KOPT-K1 (cell line): Measurements from ENCODE around the gene CYSRT1.

ENCODE experiments used
- H3K27ac ChIP-seq: fragments of 200-600 bp; sonication (generic); 2 replicates; pipeline ENCODE4 v1.5.1; 2016; ENCODE audit warnings: antibody characterized with exemption, mild to moderate bottlenecking, low read depth, low read length; ENCODE audit not compliant: poor library complexity, severe bottlenecking
- H3K36me3 ChIP-seq: fragments of 200-600 bp; sonication (generic); 2 replicates; pipeline ENCODE4 v1.5.1; 2017; ENCODE audit warnings: antibody characterized with exemption, mild to moderate bottlenecking, low read length, moderate library complexity; ENCODE audit not compliant: insufficient read depth
- H3K9me3 ChIP-seq: fragments of 200-600 bp; sonication (generic); 2 replicates; pipeline ENCODE4 v1.5.1; 2017; ENCODE audit warnings: antibody characterized with exemption, low read length, mild to moderate bottlenecking; ENCODE audit not compliant: insufficient read depth, poor library complexity, severe bottlenecking

The CYSRT1 gene

DNA sequence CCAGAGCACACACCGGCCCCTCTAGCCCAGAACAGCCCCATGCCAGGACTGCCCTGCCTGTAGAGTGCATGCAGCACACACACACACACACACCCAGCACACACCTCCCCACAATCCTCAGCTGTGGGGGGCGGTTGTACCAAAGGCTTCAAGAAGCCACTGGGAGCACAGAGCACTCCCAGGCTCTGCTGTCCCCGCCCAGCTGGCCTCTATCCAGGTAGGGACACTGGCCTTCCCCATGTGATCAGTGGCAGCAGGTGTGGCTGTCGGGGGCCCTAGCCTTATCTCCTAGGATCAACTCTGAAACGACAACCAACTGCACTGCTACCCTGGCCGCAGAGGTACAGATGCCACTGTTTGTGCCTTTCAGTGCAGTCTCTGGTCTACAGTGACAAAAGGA lies 38.6 kb upstream of the CYSRT1 start:
- Histone ChIP-seq H3K36me3 (peaks cover 62% of the 10 kb centered on the region; the same call in 1 of the 2 replicates), H3K27ac (no peak overlapping the region), H3K9me3 (no peaks in the 10 kb centered on the region)

DNA sequence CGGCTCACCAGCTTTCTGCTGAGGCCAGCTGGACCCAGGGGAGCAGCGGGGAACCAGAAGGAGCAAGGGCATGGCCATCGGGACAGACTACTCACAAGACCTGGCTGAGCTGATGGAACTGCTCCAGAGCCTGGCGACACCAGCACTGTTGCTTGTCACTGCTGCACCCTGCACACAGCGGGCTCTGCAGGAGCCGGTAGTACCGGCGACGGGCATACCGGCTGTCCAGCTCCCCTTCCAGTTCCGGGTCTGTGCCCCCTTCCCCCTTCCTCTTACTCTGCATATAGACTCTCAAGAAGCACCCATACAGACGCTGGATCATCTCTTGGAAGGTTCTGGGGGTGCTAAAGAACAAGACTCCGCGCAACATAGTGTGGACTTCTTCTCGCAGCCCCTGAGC lies 37.6 kb upstream of the CYSRT1 start:
- Histone ChIP-seq H3K36me3 (peaks cover 61% of the 10 kb centered on the region; the same call in 1 of the 2 replicates), H3K9me3 (no peaks in the 10 kb centered on the region), H3K27ac (peak overlapping the region; percentile 91)

DNA sequence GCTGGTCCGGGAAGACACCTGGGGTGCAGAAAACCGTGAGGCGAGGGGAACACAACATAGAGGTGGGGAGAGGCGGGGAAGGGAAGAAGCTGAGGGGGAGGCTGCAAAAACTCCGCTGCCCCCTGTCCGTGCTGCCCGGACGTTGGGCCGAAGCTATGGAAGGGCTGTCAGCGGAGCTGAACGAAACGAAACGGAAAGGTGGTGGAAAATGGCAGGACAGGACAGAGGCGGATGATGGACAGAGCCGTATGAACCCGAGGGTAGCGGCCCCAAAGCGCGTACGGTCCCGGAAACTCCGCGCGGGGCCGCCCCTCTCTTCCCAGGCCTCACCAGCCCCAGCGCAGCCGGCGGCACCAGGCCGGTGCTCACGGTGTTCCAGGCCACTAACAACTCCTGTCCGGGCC lies 36.9 kb upstream of the CYSRT1 start:
- Histone ChIP-seq H3K27ac (peak overlapping the region; percentile 91), H3K9me3 (no peaks in the 10 kb centered on the region), H3K36me3 (peaks cover 54% of the 10 kb centered on the region; the same call in 1 of the 2 replicates)

DNA sequence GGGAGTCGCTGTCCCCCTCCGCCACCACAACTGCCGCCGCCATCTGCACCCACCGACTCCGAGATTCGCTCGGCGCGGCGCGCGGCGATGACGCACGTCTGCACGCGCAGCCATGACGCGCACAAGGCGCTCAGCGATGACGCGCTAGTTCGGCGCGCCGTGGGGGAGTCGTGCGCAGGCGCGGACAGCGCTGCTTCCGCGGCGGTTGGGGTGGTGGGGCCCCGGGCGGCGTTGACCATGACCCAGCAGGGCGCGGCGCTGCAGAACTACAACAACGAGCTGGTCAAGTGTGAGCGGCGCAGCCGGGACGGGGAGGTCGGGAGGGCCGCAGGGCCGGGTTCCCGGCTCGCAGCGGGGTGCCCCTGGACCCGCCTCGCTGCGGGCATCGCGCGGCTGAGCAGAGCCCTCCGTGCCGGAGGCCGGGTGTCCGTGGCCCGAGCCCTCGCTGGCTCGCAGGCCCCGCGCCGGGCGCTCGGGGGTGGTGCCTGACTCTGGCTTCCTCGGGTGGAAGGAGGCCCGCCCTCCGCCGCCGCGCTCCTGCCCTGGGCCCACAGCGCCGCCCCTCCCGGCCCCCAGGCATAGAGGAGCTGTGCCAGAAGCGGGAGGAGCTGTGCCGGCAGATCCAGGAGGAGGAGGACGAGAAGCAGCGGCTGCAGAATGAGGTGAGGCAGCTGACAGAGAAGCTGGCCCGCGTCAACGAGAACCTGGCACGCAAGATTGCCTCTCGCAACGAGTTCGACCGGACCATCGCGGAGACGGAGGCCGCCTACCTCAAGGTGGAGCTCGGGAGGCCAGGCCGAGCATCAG lies 36.3 kb upstream of the CYSRT1 start, which contains the start of the genes ANAPC2 and SSNA1:
Gene ANAPC2, minus strand, starts transcription at position 71 of the 807 bp plus-strand sequence. Its CDS starts 28 bp downstream, at position 43.
Gene SSNA1, plus strand, starts transcription at position 187 of the 807 bp plus-strand sequence. Its CDS starts 51 bp downstream, at position 238.
- Histone ChIP-seq H3K27ac (peak within 1 kb of the TSS; percentile 91), H3K36me3 (peaks cover 48% of the 10 kb centered on the region; the same call in 1 of the 2 replicates), H3K9me3 (no peaks in the 10 kb centered on the region)

DNA sequence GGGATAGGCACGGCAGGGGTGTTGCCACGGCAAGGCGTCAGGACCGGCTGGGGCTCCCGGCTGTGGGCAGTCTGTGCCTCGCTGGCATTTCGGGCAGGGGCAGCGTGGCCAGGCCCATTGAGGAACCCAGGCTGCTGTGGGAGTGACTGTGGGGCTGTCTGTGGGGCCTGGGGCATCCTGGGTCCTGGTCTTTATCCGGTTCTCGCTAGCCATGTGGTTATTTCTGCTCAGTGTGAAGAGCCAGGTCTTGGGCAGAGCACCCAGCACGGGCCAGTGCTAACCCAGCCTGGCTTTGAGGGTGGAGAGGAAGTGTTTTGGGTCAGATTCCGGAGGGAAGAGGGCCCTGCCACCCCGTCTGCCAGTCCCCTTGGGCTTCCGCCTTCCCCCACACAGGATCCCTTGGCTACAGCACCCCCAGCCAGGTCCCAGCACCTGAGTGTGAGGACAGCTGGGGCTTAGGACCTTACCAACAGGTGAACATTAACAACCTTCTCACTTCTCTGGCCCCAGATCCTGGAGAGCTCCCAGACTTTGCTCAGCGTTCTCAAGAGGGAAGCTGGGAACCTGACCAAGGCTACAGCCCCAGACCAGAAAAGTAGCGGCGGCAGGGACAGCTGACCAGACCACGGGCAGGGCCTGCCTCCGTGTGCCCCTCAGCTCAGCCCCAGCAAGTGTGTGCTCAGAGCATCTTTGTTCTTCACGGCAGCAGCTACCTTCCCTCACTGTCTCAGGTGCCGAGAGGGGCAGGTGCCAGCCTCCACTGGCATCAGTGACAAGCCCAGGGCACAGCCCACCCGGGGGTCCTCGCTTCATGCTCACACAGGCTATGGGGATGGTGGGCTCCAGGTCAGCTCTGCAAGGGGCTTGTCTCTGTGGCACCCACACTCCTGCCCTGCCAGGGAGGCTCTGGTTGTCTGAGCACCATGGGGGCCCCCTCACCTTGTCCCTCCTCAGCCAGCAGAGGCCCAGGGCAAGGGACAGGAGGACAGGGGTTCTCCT lies 35.4 kb upstream of the CYSRT1 start:
- Histone ChIP-seq H3K27ac (peak overlapping the region; percentile 91), H3K36me3 (peaks cover 41% of the 10 kb centered on the region; the same call in 1 of the 2 replicates), H3K9me3 (no peaks in the 10 kb centered on the region)

DNA sequence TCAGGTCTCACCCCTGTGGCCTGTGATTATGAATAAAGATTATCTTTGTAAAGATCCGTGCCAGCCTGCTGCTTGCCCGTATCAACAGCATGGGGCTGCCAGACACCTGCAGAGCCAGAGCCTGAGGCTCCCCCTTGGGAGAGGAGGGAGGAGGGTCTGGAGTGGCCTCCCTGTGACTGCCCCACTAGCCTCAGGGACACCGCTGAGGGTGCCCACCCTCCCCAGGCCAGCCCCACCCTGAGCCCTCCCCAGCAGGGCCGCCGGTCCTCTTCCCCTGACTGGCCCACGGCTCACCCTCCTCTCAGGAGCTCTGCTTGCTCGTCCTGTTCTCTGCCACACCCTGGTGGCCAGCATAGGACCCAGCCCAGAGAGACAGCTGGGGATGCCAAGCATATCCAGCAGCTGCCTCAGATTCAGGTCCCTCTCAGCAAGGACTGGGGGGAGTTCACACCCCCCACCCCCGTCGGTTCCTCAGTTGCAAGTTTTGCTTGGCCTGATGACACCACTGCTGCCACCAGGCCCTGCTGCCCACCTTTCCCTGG lies 34.6 kb upstream of the CYSRT1 start:
- H3K36me3 ChIP-seq = peaks cover 39% of the 10 kb centered on the region; the same call in 1 of the 2 replicates
- no peaks in the 10 kb centered on the region for H3K9me3 ChIP-seq
- no peak overlapping the region for H3K27ac ChIP-seq

DNA sequence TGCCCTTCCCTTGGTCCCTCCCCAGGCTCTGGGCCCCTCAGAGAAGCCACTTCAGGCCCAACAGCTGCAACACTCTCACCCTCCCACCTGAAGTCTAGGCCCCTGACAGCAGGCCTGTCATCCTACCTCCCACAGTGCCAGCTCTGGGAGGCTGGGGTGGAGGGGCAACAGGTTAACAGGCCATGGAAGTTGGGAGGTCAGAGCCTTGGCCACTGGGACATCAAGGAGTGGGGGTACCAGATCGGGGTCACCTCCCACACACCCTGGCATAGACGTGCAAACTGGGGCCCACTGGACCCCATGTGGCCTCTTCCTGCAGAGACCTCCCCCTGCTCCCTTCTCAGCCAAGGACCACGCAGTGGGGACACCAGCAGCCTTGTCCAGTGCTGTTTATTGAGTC lies 33.7 kb upstream of the CYSRT1 start:
- Histone ChIP-seq H3K9me3 (no peaks in the 10 kb centered on the region), H3K27ac (no peak overlapping the region), H3K36me3 (peaks cover 31% of the 10 kb centered on the region; the same call in 1 of the 2 replicates)

DNA sequence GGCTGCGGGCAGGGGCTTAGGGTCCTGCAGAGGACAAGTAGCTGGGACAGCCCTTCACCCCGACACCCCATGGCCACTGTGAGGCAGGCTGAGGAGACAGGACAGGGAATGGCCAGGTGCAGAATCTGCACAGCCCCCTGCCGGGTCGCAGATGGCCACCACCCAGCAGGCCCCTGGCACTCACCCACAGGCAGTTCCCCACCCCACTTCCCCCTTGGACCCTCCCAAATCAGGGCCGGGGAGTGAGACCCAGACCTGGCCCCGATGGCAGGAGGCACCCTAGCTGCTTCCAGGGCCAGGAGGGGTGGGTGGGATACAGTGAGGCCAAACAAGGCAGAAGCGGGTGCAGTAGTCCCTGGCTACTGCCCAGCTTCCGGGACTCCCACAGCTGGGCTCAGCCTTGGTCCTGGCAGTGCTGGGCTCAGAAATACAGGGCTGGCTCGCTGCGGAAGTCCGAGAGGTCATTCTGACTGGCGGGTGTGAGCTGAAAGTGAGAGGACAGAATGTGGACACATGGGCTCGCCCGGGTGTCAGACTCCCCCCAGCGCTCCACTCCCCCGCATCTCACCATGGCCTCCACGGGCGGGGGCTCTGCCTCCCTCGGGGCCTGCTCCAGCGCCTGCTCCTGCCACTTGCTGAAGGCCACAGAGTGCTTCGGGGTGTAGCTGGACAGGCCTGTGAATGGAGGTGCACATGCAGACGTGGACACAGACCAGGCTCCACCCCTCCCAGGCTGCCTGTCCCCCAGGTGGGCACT lies 33.1 kb upstream of the CYSRT1 start:
- H3K36me3 ChIP-seq = peaks cover 25% of the 10 kb centered on the region; the same call in 1 of the 2 replicates
- H3K27ac ChIP-seq = no peak overlapping the region
- H3K9me3 ChIP-seq = no peaks in the 10 kb centered on the region

DNA sequence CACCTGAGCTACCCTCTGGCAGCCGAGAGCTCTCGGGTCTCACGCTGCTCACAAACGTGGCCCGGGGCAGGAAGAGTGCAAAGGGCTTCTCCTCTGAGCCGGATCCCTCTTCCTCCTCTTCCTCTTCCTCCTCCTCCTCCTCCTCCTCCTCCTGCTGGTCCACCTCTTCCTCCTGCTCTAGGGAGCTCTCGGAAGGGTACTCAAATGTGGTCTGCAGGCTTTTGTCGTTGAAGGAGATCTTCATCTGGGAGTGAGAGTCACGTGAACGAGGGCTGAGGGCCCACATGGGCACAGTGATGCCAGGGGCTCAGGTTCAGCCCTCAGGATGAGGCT lies 32.6 kb upstream of the CYSRT1 start:
- Histone ChIP-seq H3K36me3 (peaks cover 21% of the 10 kb centered on the region; the same call in 1 of the 2 replicates), H3K9me3 (no peaks in the 10 kb centered on the region), H3K27ac (no peak overlapping the region)

DNA sequence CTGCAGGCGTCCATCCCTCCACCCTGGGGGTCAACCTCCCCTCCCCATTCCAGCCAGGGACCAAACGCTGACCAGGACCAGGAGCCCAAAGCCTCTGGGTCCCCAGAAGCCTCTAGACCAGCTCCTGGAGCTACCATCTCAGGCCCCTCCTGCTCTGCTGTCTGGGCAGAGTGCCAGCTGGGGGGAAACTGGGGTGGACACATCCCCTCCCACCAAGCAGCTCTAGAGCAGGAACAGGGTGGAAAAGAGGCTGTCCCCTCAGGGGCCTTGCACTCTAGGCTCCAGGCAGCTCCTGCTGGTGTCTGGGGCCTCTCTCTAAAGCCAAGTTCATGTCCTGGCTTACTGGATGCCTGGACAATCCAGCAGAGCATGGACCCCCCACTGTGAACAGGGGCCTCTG lies 32.1 kb upstream of the CYSRT1 start:
- peaks cover 21% of the 10 kb centered on the region; the same call in 1 of the 2 replicates for H3K36me3 ChIP-seq
- H3K27ac ChIP-seq = no peak overlapping the region
- H3K9me3 ChIP-seq = no peaks in the 10 kb centered on the region

DNA sequence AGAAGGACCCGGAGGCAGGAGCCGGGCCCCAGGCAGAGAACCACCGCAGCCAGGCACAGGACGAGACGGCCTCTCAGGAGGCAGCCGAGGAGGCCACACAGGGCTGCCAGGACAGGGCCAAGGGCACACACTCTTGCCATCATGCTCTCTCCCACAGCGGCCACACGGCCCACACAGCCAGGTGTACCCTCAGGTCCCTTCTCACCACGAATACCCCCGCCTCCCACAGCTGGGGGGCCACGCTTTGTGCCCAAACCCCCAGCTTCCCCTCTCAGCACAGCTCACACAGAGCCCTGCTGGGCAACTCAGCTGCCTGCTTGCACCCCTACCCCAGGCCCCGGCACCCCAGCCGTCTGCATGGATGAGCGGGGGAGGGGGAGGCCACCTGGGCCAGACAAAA lies 31.2 kb upstream of the CYSRT1 start:
- Histone ChIP-seq H3K9me3 (no peaks in the 10 kb centered on the region), H3K27ac (no peak overlapping the region), H3K36me3 (peaks cover 21% of the 10 kb centered on the region; the same call in 1 of the 2 replicates)

DNA sequence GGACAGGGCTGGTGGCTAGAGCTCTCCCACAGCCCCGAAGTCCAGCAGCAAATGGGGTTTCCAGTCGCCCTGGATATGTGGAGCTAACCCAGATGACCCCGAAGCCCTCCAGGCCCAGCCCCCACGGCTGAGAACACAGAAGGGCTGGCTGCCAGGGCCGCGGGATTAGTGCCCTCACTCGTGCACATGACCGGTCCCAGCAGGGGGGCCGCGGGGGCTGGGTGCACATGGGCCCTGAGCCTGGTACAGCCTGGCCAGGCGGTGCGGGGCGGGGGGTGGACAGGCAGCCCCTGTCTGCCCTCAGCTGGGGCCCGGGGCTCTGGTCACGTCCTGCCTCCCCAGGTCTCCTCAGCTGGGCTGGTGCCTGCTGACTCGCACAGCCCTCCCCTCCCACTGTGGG lies 30.6 kb upstream of the CYSRT1 start:
- peaks cover 21% of the 10 kb centered on the region; the same call in 1 of the 2 replicates for H3K36me3 ChIP-seq
- no peak overlapping the region for H3K27ac ChIP-seq
- H3K9me3 ChIP-seq = no peaks in the 10 kb centered on the region

DNA sequence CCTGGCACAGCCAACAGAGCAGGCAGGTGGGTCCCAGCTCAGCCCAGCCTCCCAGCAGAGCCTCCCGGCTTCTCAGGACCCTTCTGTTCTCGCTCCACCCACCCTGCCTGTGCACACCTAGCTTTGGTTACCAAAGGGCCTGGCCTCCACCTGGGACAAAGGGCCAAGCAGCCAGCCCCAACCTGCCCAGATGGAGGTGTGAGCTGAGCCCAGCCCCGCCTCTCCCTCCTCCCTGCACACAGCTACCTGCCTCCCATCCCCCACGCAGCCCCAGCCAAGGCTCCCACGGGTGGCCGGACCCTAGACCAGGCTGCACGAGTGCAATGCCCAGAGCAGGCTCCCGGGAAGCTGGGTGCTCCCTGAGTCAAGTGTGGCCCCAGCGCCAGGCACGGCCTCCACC lies 30.1 kb upstream of the CYSRT1 start:
- peaks cover 19% of the 10 kb centered on the region; the same call in 1 of the 2 replicates for H3K36me3 ChIP-seq

More for the DNA sequence above, 30.1 kb upstream of the CYSRT1 start:
- no peak overlapping the region for H3K27ac ChIP-seq
- no peaks in the 10 kb centered on the region for H3K9me3 ChIP-seq
